ENCODE measurements around the gene RSPH6A.
"Not testable (repeated sequence)": the region's sequence is repeated elsewhere in the genome, so short reads cannot be mapped to it uniquely, and the experiment has no call there.

The RSPH6A gene

GRCh38 chr19:45799541-45799940 is 15.6 kb downstream of the RSPH6A start:
- not testable (repeated sequence) for DNase-seq

GRCh38 chr19:45798995-45799517 is 16.1 kb downstream of the RSPH6A start:
- DNase-seq: peak; percentile 73

- no peak for DNase-seq
Observed at GRCh38 chr19:45794627-45795026, 20.5 kb downstream of the RSPH6A start.

DNA sequence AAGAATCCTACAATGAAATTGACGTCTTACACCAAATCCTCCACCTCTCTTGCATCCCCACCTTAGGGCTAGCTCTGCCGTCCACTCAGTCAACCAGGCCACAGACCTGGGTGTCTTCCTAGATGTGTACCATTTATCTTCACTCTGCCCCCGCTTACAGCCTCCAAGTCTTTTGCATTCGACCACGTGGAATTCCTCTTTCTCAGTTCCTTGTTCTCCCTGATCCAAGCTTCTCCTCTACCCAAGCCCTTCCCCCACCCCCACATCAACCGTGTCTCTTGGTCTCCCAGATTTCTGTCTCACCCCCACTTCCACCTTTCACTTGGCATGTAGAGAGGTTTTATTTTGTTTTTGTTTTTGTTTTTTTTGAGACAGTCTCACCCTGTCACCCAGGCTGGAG is 21.2 kb downstream of the RSPH6A start:
- no peak for DNase-seq

- DNase-seq: no peak
Observed at GRCh38 chr19:45793178-45793564, 21.9 kb downstream of the RSPH6A start.

GRCh38 chr19:45792470-45793177 is 22.5 kb downstream of the RSPH6A start, which contains the start of gene DMWD:
TSS of gene DMWD (minus strand) at chr19:45792845. CDS start at chr19:45792756, 89 bp downstream.
- peak; percentile 78 for DNase-seq

- DNase-seq: no peak
Observed at GRCh38 chr19:45791744-45792469, 23.2 kb downstream of the RSPH6A start.

GRCh38 chr19:45790942-45791341 is 24.2 kb downstream of the RSPH6A start:
- no peak for DNase-seq

GRCh38 chr19:45789035-45789786 is 25.9 kb downstream of the RSPH6A start:
- no peak for DNase-seq

GRCh38 chr19:45786533-45786894 is 28.6 kb downstream of the RSPH6A start:
- no peak for DNase-seq

DNA sequence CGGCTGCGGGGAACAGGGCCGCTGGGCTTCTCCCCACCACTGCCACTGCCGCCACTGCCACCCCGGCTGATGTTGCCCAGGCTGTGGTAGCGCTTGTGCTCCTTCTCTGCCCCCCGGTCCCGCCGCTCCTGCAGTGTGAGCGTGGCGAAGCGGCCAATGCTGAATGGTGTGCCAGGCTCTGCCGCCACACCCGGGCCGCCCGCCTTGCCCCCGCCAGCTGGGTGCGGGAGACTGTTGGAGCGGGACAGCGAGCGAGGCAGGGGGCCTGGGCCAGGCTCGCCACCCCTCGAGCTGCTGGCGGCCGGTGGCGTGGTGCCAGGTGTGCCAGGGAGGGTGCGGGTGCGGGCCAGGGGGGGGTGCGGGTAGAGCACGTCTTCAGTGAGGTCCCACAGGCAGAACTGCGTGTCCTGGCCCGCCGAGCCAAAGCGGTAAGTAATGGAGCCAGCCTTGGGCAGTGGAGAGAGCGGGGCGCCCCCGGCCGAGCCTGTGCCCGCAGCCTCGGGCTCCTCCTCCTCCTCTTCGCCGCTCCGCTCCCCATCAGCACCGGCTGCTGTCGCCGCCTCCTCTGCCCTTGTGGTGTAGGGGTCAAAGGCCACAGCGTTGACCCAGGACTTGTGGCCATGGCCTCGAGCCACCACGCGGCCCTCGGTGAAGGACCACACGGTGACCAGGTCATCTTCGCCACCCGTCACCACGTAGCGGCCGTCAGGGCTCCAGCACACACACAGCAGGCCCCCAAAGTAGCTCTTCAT is 29.2 kb downstream of the RSPH6A start:
- DNase-seq: no peak

DNA sequence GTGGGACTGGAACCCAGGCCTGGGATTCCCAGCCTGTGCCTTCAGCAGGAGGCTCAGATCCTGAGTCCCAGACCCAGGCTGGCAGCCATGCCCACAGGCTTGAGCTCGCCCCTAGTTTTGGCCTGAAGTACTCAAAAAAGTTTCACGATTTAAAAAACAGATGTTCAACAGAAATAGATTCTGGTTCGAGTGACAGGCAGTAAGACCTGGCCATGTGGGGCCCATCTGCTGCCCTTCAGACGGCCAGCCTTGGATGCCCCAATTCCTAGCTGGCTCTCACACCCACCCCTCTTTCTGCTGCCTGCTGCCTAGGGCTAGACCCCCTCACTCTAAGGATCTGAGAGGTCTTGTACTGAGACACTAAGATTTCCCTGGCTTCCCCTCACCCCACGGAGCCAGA is 30.0 kb downstream of the RSPH6A start:
- DNase-seq: peak; percentile 15

- no peak for DNase-seq
Observed at GRCh38 chr19:45784096-45784495, 31.0 kb downstream of the RSPH6A start.

DNA sequence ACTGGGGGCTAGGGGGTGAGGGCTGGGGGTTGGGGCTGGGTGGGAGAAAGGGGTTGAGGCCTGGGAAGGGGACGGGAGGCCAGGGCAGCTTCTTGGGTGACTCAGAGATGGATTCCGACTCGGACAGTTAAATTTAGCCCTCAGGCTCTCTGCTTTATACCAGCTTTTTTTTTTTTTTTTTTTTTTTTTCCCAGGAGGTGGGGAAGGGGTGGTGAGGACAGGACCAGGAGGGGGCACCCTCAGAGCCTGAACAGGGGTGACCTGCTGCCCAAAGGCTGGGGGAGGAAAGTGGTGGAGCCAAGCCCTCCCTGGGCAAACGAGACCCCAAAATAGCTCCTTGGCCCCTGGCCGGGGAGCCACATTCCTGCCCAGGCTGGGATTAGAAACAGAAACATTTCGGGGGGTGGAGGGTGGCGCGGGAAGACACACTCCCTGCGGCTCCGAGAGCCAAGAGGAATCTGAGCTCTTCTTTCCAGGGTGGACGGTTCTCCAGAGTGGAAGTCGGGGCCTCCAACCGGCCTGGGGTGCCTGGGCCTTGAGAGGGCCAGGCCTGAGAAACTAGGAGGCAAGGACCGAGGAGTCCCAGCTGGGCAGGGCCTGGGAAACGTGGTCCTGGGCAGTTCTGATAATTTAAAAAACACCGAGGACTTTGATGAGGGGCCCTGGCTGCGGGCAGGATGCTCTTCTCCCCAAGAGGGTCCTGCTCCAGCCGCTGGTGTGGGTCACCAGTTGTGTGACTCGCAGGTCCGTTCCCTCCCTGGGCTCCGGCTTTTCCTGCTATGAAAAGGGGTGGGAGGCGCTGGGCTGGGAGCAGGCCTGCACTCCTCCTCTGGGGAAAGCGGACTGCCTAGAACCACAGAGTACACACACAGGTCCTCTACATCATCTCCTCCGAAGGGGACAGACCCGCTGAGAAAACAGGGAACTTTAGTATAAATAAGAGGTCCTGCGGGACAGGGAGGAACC is 32.0 kb downstream of the RSPH6A start:
- DNase-seq: no peak

DNA sequence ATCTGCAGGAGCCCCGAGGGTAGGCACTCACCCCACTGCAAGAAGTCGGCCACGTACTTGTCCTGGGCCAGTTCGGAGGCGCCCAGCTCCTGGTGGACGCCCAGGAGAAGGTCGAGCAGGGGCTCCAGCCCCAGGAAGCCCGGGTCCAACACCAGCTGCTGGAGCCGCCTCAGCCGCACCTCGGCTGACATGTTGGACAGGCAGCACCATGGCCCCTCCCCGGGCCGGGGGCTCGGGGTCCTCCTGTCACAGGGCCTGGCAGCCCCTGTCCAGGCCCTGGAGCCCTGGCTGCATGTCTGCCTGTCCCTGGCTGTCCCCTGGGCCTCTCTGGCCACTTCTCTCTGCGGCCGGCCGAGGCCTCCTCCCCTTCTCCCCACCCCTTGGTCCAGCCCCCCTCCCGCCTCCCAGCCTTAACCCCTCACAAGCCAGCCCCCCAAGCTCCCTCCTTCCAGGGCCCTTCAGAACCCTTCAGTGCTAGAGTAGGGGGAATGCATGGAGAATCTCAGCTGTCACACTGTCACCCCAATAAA is 32.9 kb downstream of the RSPH6A start, which contains the start of gene DMPK:
TSS of gene DMPK (minus strand) at position 329 of the 530 bp plus-strand sequence. CDS start at position 191, 138 bp downstream.
- no peak for DNase-seq

DNA sequence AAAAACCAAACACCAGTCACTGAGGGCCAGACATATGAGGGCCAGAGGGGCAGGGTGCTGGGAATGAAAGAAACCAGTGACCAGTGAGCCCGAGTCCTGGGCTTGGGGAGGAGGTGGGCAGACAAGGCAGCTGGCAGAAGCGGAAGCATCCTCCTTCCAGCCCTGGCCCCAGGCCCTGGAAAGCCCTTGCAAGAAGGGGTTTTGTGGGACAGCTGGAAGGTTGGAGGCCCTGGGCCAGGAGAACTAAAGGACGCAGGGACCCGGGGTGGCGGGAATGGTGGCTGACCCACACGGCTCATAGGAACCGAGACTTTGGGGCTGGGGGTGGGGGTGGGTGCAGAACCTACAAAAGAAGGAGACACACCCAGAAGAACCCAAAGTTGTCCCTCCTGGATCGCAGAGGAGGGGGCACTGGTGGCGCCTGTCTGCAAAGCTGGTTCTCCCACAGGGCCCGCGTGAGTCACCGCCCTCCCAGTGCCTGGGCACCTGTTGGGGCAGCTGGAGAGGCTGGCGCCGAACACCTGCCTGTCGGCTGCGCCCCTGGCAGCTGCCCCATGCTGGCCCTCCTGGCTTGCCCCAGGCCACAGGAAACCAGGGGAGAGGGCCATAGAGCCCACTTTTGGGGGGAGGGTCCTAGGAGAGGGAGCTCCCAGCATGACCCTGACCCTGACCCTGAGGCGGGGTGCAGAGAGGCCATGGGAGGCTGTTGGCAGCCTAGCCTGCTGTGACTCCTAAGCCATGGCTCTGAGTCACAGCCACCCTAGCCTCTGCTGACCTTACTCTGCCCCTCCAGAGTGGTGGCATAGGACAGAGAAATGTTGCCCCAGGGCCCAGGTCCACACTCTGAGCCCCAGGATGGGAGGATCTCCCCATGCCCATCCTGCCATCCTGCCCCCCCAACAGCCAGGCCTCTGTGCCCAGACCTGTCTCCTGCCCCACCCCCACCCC is 33.6 kb downstream of the RSPH6A start:
- DNase-seq: peak; percentile 36

GRCh38 chr19:45780448-45781213 is 34.5 kb downstream of the RSPH6A start:
- no peak for DNase-seq

DNA sequence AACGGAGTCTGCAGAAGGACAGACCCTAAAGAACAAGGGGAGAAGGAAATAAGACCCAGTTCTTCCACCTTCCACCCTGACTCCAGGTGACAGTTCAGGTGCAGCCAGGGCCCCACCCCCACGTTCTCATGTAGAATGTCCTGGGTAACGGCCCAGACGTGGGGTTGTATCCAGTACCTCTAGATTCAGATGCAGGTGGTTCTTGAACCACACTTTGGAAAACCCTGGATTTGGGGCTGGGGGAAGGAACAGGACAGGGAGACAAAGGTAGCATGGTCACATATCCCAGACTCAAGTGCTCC is 35.0 kb downstream of the RSPH6A start:
- no peak for DNase-seq

Measured in 8988T (cell line).